Measurements from ENCODE around the gene ANK3. TPM values are rescaled to one million over a fixed set of nuclear protein-coding genes. Genes with fewer than 3 reads are reported as not detected.

The ANK3 gene
- 19.5 TPM for polyA plus RNA-seq

DNA sequence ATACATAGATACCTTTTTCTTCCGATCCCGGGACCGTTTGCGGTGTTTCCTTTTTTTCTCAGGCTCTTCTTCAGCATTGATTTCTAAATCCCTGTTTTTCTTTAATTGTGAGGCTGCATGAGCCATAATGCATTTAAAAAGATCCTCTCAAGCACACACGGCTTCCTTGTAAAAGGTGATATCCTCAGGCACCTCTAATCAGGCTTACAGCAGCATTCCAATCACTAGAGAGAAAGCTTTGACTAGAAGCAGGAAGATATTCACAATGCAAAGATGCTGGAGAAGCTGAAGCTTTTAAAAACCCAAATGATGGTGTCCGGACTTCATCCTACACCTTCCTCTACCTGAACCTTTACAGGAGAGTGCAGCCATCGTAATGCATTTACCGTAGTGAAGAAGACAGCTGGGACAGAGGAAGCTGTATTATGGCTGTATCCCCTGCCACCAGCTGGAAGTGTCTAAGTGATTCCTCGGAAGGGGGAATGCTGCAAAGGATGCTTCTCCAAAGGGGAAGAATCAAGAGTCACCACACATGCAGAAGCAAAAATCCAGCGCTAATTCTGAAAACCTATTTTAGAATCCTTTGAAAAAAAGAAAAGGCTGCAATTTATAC is at the start of gene ANK3:
Gene ANK3, minus strand, starts transcription at position 463 of the 613 bp plus-strand sequence. Its CDS starts 337 bp downstream, at position 126.
- H3K9me3 Mint-ChIP-seq: no peaks in the 10 kb centered on the region
- peaks cover 21 to 29% (median 28%) of the 10 kb centered on the region in 3 donors for H3K4me1 Mint-ChIP-seq
- H3K27me3 Mint-ChIP-seq: no peaks in the 10 kb centered on the region
- H3K4me3 Mint-ChIP-seq: peak within 1 kb of the TSS in 2 of 4 donors; percentile 64 to 80
- H3K36me3 Mint-ChIP-seq: peaks cover 8% of the 10 kb centered on the region
- H3K27ac Mint-ChIP-seq: peak within 1 kb of the TSS in 2 of 3 donors; percentile 17 to 65

DNA sequence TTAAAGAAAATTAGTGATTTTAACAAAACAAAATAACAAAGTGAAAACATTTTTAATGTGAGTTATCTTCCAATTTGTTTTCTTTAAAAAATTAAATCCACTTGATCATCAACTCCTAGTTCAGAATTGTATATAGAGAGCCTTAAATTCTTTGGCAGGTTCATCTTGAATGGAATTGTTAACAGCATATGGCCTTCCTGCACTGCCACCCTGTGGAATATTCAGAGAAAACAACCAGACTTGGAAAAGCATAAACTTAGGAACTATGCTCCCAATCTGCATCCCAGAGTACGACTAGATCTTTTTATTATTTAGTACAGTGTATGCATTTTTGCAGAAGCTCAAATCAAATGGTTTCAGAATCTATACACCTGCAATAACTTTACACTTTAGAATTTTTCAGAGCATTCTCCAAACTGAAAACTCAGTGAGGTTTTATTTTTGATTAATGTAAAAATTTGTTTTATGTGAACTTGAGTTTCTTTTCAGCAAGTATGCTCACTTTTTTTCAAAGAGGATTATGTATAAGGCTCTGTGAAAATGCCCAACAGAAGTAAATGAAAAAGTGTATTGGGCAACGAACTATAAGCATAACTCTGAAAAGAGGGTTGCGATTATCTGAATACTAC is 44.9 kb upstream of the ANK3 start:
- Mint-ChIP-seq H3K4me1 (peaks cover 0 to 5% (median 5%) of the 10 kb centered on the region in 3 donors), H3K9me3 (no peaks in the 10 kb centered on the region)

DNA sequence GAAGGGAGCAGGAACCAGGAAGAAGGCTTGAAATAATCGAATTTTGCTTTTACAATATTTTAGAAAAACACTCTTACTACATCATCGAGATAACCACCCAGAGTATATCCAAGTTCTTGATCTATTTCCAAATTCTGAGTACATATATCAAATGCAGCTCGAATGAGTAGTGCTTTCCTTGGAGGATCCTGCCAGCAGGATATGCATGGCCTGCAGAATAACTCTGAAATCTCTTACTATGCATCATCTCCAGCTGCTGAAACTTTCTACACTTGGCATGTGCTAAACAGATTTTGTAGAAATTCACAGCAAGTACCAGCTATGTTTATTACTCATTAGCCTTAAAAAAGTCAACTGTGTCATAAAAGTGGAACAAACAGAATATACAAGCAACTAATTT is 44.0 kb upstream of the ANK3 start:
- Mint-ChIP-seq H3K9me3 (no peaks in the 10 kb centered on the region), H3K27me3 (no peaks in the 10 kb centered on the region), H3K4me1 (peaks cover 0 to 8% (median 5%) of the 10 kb centered on the region in 3 donors), H3K36me3 (peaks cover 3% of the 10 kb centered on the region), H3K4me3 (no peak overlapping the region), H3K27ac (no peak overlapping the region)

More for the DNA sequence above, 44.9 kb upstream of the ANK3 start:
- peaks cover 3% of the 10 kb centered on the region for H3K36me3 Mint-ChIP-seq
- no peak overlapping the region for H3K27ac Mint-ChIP-seq
- H3K4me3 Mint-ChIP-seq: no peak overlapping the region
- no peaks in the 10 kb centered on the region for H3K27me3 Mint-ChIP-seq

DNA sequence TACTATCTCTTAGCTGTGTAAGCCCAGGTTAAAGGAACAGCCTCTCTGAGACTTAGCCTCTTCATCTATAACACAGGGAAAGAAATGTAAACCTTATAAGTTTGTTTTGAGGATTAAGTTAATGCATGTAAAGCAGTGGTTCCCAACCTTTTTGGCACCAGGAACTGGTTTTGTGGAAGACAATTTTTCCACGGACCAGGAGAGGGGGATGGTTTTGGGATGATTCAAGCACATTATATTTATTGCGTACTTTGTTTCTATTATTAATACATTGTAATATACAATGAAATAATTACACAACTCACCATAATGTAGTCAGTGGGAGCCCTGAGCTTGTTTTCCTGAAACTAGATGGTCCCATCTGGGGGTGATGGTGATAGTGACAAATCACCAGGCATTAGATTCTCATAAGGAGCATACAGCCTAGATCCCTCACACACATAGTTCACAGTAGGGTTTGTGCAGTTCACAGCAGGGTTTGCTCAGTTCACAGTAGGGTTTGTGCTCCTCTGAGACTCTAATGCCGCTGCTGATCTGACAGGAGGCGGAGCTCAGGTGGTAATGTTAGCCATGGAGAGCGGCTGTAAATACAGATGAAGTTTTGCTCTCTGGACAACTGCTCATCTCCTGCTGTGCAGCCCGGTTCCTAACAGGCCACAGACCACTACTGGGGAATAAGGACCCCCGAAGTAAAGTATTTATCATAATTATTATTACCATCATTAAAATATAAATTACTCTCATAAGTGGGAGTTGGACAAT is 41.3 kb upstream of the ANK3 start:
- peaks cover 5% of the 10 kb centered on the region for H3K36me3 Mint-ChIP-seq
- no peak overlapping the region for H3K27ac Mint-ChIP-seq
- H3K27me3 Mint-ChIP-seq: no peaks in the 10 kb centered on the region
- H3K4me3 Mint-ChIP-seq: no peak overlapping the region
- H3K9me3 Mint-ChIP-seq: no peaks in the 10 kb centered on the region
- peaks cover 2 to 9% (median 5%) of the 10 kb centered on the region in 3 donors for H3K4me1 Mint-ChIP-seq

DNA sequence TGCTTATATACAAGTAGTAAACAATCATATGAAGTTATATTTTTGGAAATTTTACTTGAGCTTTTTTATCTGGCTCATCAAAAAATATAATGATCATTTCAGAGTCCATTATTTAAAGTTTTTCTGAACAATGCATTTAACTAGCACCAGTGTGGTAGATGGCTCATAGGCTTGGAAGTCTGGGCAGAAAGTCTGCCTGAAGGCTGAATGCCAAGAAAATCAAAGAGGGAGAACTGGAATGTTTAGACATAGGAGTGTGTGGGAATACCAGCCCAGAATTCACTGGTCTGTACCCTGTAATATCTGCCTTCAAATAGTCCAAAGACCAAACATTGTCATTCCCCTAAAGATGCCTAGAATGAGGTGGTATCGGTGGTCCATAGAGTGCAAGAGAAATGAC is 40.3 kb upstream of the ANK3 start:
- Mint-ChIP-seq H3K4me3 (no peak overlapping the region), H3K9me3 (no peaks in the 10 kb centered on the region), H3K36me3 (peaks cover 6% of the 10 kb centered on the region), H3K27me3 (no peaks in the 10 kb centered on the region), H3K27ac (no peak overlapping the region), H3K4me1 (peaks cover 2 to 11% (median 5%) of the 10 kb centered on the region in 3 donors)

DNA sequence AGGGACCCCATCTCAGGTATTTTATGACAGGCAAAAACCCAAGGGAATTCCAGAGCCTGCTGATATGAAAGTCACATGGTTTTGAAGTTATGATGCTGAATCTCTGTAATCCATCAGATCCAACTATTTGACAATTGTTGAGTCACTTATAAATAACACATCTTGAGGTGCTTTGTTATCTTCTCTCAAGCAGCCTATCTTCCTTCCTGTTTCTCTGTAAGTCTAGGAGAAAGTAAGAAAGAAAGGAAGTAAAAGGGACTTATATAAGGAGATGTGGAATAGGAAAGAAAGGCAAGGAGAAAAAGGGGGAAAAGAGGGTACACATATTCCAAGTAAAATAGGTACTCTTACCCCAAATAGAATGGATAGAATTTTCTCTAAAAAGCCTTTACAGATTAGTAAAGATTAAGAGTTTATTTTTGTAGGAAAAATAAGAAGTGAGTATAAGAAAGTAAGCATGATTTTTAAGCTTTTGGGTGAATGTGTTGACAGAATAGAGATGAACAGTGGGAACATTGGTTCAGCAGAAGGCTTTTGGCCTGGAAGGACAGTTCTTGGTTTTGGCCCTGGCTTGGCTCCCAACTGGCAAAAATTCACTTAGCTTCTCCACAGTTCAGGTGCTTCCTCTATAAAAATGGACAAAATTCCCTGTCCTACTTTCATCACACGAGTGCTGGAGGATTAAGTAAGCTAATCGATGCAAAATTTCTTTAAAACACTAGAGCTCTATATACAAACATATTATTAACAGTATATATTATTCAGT is 39.6 kb upstream of the ANK3 start:
- peaks cover 6% of the 10 kb centered on the region for H3K36me3 Mint-ChIP-seq
- no peaks in the 10 kb centered on the region for H3K27me3 Mint-ChIP-seq
- no peak overlapping the region for H3K27ac Mint-ChIP-seq
- H3K4me3 Mint-ChIP-seq: no peak overlapping the region
- H3K9me3 Mint-ChIP-seq: no peaks in the 10 kb centered on the region
- H3K4me1 Mint-ChIP-seq: peaks cover 4 to 11% (median 11%) of the 10 kb centered on the region in 3 donors

DNA sequence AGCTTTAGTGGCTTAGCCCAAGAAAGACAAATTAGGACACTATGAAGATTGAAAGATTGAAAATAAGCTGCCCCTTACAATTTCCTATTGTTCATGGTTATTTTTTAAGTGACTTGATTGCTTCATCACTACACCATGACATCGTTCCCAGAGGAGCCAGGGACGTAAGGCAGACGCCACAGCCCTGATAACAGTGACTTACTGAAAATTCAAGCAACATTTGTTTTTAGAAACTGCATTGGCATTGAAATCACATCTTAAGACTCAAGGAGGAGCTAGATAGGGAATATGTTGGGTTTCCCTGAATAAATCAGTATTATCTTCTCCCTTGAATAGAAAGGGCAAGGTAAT is 38.7 kb upstream of the ANK3 start:
- H3K27me3 Mint-ChIP-seq: no peaks in the 10 kb centered on the region
- H3K27ac Mint-ChIP-seq: no peak overlapping the region
- peaks cover 4% of the 10 kb centered on the region for H3K36me3 Mint-ChIP-seq
- H3K4me3 Mint-ChIP-seq: no peak overlapping the region
- no peaks in the 10 kb centered on the region for H3K9me3 Mint-ChIP-seq
- peaks cover 4 to 11% (median 11%) of the 10 kb centered on the region in 3 donors for H3K4me1 Mint-ChIP-seq

DNA sequence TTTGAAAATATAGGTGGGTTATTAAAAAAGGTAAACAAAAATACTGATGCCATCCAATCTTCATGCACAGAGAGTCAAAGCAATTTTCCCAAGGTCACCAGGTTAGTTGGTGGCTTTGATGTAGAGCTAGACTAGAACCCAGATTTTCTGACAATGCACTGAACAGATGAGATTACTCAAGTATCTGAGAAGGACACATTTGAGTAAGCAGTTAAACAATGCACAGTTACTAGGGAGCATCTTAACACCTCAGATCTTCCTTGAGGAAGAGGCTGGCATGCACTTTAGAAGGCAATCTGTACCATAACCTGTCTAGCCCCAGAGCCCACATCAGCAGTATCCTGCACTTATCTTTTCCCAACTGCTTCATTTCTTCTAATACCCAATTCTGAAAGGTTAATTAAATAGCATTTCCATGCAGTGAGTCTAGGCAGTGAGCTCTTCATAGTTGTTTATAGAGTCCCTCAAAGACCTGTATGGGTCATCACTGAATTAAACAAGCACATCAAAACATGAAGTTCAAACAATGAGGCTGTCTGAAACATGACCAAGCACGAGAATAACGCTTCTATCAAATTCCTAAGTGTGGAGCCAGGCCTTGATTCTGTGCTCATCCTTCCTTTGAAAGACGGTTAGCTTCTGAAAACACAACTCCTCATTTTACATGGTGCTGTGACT is 38.2 kb upstream of the ANK3 start:
- H3K36me3 Mint-ChIP-seq: peaks cover 3% of the 10 kb centered on the region
- H3K27me3 Mint-ChIP-seq: no peaks in the 10 kb centered on the region
- H3K4me1 Mint-ChIP-seq: peaks cover 4 to 11% (median 11%) of the 10 kb centered on the region in 3 donors
- no peak overlapping the region for H3K4me3 Mint-ChIP-seq
- H3K9me3 Mint-ChIP-seq: no peaks in the 10 kb centered on the region
- peak overlapping the region in 1 of 3 donors; percentile 48 for H3K27ac Mint-ChIP-seq

DNA sequence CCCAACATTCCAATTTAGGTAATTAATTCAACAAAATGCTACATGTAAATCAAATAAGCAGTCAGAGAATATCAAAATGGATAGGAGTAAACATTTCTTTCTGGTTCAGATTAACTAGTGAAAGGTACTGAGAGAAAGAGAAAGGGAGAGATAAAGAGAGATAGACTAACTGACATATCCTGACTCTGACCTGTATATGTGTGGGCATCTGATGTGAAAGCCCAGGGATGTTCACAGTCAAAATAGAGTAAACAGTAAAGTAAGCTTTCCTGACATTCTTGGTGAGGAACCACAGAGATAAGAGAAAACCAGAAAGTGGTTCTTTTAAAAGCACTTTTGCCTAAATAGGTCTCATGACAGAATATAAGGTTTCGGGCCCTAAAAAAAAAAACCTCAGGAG is 37.5 kb upstream of the ANK3 start:
- no peaks in the 10 kb centered on the region for H3K27me3 Mint-ChIP-seq
- H3K4me3 Mint-ChIP-seq: no peak overlapping the region
- H3K4me1 Mint-ChIP-seq: peaks cover 4 to 11% (median 11%) of the 10 kb centered on the region in 3 donors
- peaks cover 3% of the 10 kb centered on the region for H3K36me3 Mint-ChIP-seq
- no peak overlapping the region for H3K27ac Mint-ChIP-seq
- H3K9me3 Mint-ChIP-seq: no peaks in the 10 kb centered on the region

DNA sequence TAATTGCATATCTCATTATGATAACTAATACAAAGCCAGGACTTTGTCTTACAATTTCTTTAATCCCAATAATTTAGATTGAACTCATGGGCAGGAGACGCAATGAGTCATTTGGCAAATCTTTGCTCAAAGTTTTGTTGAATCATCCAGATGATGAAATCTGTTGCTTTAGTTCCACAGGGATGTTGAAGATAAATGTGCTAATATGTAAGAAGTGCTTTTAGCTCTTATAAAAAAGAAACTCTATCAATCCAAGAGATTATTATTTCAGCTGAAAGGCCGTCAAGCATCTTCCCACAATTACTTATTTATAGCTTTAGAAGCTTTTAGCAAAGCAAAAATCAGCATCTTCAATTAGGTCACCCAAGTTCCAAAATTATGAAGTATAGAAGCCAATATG is 36.8 kb upstream of the ANK3 start:
- H3K4me1 Mint-ChIP-seq: peaks cover 4 to 11% (median 11%) of the 10 kb centered on the region in 3 donors
- no peak overlapping the region for H3K4me3 Mint-ChIP-seq
- no peaks in the 10 kb centered on the region for H3K9me3 Mint-ChIP-seq
- H3K36me3 Mint-ChIP-seq: peaks cover 3% of the 10 kb centered on the region
- H3K27ac Mint-ChIP-seq: no peak overlapping the region
- H3K27me3 Mint-ChIP-seq: no peaks in the 10 kb centered on the region

DNA sequence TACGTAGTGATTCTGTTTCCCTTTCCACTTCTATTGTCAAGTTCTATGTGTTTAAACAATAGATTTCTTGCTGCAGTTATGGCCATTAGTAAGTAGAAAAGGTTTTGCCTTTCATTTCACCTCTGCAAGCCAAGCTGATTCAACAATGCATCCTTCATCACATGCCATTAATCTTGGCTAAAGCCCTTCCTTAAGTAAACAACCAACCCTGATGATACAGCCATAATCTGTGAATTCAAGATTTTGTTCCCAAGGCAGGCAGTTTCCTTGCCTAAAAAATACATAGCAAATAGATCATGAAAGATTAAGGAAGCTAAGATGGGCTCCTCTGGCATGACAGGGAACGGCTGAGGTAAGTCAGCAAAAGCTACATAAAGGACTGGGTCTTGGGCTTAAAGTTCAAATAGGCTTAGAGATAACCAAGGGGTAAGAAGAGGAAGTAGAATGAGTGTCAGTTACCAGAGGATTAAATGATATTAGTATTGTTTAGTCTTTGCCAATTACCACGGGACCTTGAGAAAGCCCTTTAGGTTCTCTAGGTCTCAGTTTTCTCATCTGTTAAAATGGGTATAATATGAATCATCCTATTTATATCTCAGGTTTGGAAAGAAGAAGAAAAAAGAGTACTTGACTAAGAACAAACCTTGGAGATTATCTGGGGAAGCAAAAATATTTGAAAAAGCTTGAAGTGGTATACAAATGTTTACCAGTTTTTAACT is 35.9 kb upstream of the ANK3 start:
- Mint-ChIP-seq H3K27me3 (no peaks in the 10 kb centered on the region), H3K36me3 (peaks cover 3% of the 10 kb centered on the region), H3K4me1 (peaks cover 4 to 11% (median 11%) of the 10 kb centered on the region in 3 donors), H3K4me3 (no peak overlapping the region), H3K9me3 (no peaks in the 10 kb centered on the region), H3K27ac (no peak overlapping the region)

DNA sequence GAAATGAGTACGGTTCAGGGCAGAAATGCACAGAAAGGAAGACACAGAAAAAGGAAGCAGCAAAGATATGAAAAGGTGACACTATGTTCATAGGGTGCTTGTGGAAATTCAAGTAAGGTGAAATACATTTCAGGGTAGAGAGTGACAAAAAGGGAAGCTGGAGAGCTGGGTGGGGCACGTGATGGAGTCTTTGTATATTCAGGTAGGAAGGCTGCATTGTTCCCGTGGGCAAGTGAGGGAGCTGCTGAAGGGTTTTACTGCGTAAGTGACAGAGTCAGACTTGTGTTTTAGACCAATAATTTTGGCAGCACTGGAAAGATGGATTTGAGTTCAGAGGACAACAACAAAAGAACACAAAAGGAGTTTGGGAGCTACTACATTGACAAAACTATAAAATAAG is 35.3 kb upstream of the ANK3 start:
- no peaks in the 10 kb centered on the region for H3K9me3 Mint-ChIP-seq
- peak overlapping the region in 1 of 3 donors; percentile 41 for H3K27ac Mint-ChIP-seq
- peaks cover 4 to 8% (median 7%) of the 10 kb centered on the region in 3 donors for H3K4me1 Mint-ChIP-seq
- H3K36me3 Mint-ChIP-seq: peaks cover 3% of the 10 kb centered on the region
- no peaks in the 10 kb centered on the region for H3K27me3 Mint-ChIP-seq
- H3K4me3 Mint-ChIP-seq: peak overlapping the region in 1 of 4 donors; percentile 32

DNA sequence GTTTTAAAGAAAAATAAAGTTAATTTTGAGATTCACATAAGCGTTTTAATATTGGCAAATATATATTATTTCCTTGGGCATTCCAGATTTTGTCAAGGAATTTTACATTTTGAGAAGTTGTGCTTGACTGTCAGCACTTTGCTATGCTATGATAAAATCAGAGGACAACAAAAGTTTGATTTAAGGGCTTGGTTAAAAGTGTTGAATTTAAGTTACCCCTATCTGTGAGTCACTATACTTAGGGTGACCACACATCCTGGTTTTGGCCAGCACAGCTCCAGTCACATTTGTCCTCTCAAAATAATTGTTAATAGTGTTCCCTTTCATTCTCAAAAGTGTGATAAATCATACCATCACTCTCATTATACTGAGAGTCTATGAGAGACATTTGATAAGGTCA is 34.2 kb upstream of the ANK3 start:
- no peaks in the 10 kb centered on the region for H3K9me3 Mint-ChIP-seq
- no peak overlapping the region for H3K27ac Mint-ChIP-seq
- H3K4me3 Mint-ChIP-seq: no peak overlapping the region
- H3K36me3 Mint-ChIP-seq: peaks cover 3% of the 10 kb centered on the region
- no peaks in the 10 kb centered on the region for H3K27me3 Mint-ChIP-seq
- peaks cover 4 to 6% (median 6%) of the 10 kb centered on the region in 3 donors for H3K4me1 Mint-ChIP-seq

DNA sequence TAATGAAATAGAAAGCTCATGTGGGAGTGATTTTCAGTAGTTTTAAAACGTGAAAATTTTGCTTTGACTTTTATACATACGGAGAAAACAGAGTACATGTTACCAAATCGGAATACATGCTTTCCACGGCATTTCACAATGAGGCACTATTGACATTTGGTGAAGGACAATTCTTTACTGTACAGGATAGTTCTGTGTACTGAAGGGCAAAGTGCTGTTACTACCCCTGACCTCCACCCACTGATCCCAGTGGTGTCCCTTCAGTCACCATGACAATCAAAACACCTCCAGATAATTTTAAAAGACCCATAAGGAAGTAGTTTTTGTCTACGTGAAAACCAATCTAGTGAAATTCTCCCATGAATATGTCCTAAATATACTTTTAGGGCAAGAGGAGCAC is 33.1 kb upstream of the ANK3 start:
- Mint-ChIP-seq H3K27me3 (no peaks in the 10 kb centered on the region), H3K9me3 (no peaks in the 10 kb centered on the region), H3K27ac (no peak overlapping the region), H3K36me3 (peaks cover 3% of the 10 kb centered on the region), H3K4me1 (peaks cover 4 to 6% (median 6%) of the 10 kb centered on the region in 3 donors), H3K4me3 (peak overlapping the region in 1 of 4 donors; percentile 7)

Data from IgD-negative memory B cell (primary cell).